Endothelial cell of umbilical vein (primary cell): Measurements from ENCODE around the gene SEMA6C.

Source experiments
- EZH2 ChIP-seq: IDR thresholded peaks from 2 replicates; pipeline ENCODE4 v1.6.1; 2012; ENCODE audit warnings: borderline replicate concordance, low read depth, mild to moderate bottlenecking, moderate library complexity, low read length, inconsistent platforms; ENCODE audit not compliant: severe bottlenecking
- FOS ChIP-seq: IDR thresholded peaks from 2 replicates; pipeline ENCODE4 v1.6.1; 2011; ENCODE audit warnings: mild to moderate bottlenecking, low read length, moderate library complexity, borderline replicate concordance; ENCODE audit not compliant: insufficient read depth
- JUN ChIP-seq: IDR thresholded peaks from 2 replicates; pipeline ENCODE4 v1.6.1; 2011; ENCODE audit warnings: borderline replicate concordance, low read depth; ENCODE audit not compliant: insufficient read length, insufficient read depth
- MYC ChIP-seq: IDR thresholded peaks from one replicate; pipeline ENCODE4 v1.6.1; 2011; ENCODE audit warnings: mild to moderate bottlenecking, low read depth, low read length
- POLR2A ChIP-seq: IDR thresholded peaks from 2 replicates; pipeline ENCODE4 v1.6.1; 2012; ENCODE audit warnings: low read depth, mild to moderate bottlenecking, control low read depth, low read length
- POLR2AphosphoS5 ChIP-seq: IDR thresholded peaks from 2 replicates; pipeline ENCODE4 v1.6.1; 2012; ENCODE audit warnings: low read depth, mild to moderate bottlenecking, control low read depth, low read length, moderate library complexity; ENCODE audit not compliant: insufficient read depth
- TF ChIP-seq, protein P1 (sequence below), 2 donors: IDR thresholded peaks; 1 replicate in 1 of 2; 2 replicates in 1 of 2; pipeline ENCODE4 v1.5.1; 2011; ENCODE audit warnings: low read length in 2 of 2, mild to moderate bottlenecking in 2 of 2, moderate library complexity in 2 of 2, control low read depth in 1 of 2, inconsistent platforms in 1 of 2, low read depth in 1 of 2; ENCODE audit not compliant: insufficient read depth in 1 of 2; ENCODE audit errors: extremely low read depth in 1 of 2
- TF ChIP-seq, protein P2 (sequence below): IDR thresholded peaks from 2 replicates; pipeline ENCODE4 v1.6.1; 2011; ENCODE audit not compliant: insufficient read depth, insufficient read length

- TF ChIP-seq, protein P1, sequence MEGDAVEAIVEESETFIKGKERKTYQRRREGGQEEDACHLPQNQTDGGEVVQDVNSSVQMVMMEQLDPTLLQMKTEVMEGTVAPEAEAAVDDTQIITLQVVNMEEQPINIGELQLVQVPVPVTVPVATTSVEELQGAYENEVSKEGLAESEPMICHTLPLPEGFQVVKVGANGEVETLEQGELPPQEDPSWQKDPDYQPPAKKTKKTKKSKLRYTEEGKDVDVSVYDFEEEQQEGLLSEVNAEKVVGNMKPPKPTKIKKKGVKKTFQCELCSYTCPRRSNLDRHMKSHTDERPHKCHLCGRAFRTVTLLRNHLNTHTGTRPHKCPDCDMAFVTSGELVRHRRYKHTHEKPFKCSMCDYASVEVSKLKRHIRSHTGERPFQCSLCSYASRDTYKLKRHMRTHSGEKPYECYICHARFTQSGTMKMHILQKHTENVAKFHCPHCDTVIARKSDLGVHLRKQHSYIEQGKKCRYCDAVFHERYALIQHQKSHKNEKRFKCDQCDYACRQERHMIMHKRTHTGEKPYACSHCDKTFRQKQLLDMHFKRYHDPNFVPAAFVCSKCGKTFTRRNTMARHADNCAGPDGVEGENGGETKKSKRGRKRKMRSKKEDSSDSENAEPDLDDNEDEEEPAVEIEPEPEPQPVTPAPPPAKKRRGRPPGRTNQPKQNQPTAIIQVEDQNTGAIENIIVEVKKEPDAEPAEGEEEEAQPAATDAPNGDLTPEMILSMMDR (IDR thresholded peaks at IDR 0.05; ENCODE audit: extremely low read depth in 1 of 2, insufficient read depth in 1 of 2, low read depth in 1 of 2, low read length in 2 of 2): no peak
- TF ChIP-seq POLR2A (no peak), EZH2 (no peak), JUN (no peak), POLR2AphosphoS5 (no peak), MYC (no peak), FOS (no peak)
- TF ChIP-seq, protein P2, sequence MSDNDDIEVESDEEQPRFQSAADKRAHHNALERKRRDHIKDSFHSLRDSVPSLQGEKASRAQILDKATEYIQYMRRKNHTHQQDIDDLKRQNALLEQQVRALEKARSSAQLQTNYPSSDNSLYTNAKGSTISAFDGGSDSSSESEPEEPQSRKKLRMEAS: no peak
Observed at GRCh38 chr1:151132335-151133017, 14.0 kb downstream of the SEMA6C start.
